Activated T-cell treated with anti-CD3 and anti-CD28 coated beads for 48 hours (primary cell): Measurements from ENCODE around the gene TECR.
"Not testable (repeated sequence)": the region's sequence is repeated elsewhere in the genome, so short reads cannot be mapped to it uniquely, and the experiment has no call there.

Experiments
- DNase-seq: peaks from one replicate; pipeline ENCODE4 v3.0.0-alpha.2; 2020; ENCODE audit warnings: low read depth

TECR gene, protein sequence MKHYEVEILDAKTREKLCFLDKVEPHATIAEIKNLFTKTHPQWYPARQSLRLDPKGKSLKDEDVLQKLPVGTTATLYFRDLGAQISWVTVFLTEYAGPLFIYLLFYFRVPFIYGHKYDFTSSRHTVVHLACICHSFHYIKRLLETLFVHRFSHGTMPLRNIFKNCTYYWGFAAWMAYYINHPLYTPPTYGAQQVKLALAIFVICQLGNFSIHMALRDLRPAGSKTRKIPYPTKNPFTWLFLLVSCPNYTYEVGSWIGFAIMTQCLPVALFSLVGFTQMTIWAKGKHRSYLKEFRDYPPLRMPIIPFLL

GRCh38 chr19:14529254-14530004 is at the start of gene TECR:
Gene TECR (plus strand): TSS chr19:14529594. CDS start chr19:14529697, 103 bp downstream.
- peak; percentile 100 for DNase-seq

DNA sequence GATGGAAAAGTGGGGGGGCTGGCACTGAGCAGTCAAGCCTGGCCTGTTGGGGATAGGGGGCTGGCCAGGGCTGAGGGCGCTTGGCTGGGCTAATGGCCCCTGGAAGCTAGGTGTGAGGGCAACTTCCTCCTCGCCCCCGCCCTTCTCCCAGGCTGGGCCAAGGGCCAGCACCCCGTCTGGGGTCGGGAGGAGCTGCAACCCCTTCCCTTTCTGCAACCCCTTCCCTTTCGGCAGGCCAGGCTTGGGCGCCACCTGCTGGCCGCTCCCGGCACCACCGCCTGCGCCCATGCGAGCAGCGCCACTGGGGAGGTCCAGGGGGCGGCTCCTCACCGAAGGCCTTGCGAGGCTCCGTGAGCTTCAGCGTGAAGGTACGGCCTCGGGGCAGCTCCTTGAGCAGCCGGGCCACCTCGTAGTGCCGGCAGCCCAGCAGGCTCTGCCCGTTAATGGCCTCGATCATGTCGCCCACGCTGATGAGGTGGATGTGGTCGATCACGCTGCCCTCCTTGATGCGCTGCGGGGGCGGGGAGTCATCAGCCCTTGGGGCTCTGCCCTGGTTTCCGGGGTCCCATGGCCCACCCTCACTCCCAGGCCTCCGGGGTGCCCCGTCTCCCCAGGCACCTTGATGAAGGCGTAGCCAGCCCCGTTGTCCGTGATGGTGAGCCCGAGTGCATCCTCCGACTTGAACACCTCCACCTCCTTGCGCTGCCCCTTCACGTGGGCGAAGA is 49.3 kb upstream of the TECR start:
- peak; percentile 75 for DNase-seq

GRCh38 chr19:14480700-14481079 is 48.7 kb upstream of the TECR start:
- DNase-seq, result no peak

DNA sequence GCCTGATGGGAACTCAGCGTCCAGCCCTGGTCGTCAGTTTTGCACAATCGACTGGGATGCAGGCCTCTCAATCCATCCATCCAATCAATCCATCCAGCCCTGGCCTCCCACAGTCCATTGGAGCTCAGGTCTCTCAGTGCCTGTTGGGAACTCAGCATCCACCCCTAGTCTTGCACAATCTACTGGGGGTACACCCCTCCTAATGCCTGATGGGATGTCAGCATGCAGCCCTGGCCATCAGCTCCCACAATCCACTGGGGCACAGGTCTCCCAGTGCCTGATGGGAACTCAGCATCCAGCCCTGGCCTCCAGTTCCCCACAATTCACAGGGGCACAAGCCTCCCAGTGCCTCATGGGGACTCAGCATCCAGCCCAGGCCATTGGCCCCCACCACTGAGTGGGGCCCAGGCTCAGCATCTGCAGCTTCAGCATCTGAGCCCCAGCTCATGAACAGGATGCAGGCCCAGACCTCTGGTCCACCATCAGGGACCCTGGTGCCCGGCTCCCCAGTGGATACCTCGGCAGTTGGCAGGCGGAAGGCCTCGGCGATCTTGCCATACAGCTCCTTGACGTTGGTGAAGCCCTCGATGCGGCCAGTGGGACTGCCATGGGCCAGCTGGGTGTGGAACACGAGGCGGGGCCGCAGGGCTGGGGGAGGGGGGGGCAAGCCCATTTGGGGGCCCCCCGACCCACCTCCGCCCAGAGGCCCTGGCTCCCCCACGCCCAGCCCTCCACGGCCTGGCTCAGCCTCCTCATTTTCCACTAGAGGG is 47.0 kb upstream of the TECR start:
- DNase-seq, result no peak

- no peak for DNase-seq
Measured at GRCh38 chr19:14487370-14488125, 41.8 kb upstream of the TECR start.

DNA sequence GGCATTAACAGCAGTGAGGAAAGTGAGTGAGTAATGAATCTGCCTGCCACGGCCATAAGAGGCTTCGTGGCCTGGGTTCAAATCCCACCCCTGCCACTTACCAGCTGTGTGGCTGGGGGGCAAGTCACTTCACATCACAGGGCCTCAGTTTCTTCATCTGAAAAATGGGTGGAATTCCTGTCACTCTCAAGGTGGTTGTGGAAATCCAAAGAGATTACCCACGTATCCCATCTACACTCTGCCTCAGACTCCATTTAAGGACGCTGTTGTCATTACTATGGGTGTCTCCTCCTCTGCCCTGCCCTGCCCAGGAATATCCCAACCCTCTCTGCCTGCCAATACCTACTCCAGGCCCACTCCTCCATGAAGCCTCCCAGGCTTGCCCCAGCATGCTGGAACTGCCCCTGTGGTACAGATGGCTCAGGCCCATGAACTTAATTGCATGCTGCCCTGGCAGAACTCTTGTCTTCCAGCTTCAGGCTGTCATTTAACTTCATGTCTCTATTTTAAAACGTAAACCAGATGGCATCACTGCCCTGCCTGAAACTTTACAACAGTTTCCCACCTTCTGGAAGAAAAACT is 36.5 kb upstream of the TECR start:
- no peak for DNase-seq

- DNase-seq, result no peak
Measured at GRCh38 chr19:14494411-14494810, 35.0 kb upstream of the TECR start.

DNA sequence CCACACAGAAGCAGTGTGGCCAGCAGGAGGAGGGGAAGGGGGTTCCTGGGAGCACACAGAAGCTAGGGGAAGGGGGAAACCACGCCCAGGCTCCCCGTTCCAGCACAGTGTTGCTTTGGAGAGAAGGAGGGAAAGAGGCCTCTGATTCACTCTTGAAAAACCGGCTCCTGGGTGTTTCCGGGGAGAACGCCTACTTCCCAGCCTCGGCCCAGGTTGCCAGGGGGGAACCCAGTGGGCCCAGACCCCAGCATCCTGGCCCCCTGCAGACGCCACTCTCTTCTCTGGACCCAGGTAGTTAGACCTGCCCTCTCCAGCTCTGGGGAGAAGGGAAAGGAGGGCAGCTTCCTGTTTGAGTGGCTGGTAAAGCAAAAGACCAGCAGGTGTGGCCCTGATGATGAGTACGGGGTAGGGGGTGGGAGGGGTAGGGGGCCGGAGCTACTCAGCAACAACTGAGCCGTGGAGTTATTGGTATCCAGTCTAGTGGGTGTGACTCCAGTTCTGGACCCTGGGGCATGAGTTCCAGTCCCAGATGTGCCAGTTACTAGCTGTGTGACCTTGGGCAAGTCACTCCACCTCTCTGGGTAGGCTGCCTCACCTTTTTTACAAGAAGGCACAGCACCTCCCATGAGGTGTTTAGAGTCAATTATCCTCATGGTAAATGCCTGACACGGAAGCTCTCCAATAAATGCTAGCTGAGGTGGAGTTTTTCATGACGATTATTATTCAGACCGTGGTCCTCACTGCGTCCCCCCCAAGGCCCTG is 34.3 kb upstream of the TECR start:
- no peak for DNase-seq

DNA sequence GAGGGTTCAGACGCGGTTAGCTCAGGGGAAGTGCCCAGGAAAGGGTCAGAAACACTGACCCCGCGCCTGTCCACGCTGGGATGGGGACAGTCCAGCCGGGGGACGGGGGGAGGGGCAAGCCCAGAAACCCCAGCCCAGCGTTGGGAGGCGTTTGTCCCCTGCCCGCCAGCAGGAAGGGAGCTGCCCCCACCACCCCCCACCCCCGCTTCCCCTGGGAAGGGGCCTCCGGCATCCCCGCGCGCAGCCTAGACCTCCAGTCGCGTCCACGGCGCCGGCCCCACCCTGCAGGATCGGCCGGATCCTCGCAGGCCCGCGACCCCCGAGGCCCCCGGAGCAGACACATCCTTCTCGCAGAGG is 33.7 kb upstream of the TECR start:
- no peak for DNase-seq

DNA sequence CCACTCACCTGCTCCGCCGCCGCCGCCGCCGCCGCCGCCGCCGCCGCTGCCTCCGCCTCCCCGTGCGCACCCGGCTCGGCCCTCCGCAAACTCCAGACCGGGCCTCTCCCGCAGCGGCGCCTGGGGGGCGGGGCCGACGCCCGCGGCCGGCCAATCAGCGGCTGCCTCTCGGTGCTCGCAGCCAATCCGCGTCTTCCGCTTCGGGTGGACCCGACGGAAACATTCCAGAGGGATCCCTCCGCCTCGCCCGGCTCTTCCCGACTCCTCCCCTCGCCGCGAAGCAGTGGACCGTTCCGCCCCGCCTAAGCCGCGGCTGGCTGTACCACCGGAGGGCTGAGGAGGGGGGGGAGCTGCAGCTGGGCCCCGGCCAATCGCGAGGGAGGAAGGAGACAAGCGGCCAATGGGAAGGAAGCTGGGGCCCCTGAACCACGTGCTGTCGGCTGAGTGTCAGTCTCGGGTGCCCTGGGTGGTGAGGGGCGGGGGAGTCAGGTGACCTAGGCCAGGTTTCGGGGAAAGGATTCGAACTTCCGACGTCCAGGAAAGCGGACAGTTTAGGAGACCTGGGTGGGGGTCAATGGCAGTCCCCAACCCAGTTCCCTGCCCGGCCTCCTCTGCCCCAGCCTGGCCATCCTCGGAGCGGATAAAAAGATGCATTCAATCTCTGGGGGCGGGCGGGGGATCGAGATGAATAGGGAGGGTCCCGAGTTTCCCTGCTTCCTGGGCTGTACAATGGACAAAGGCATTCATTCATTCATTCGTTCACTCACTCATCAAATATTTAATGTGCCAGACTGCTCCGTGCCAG is 33.2 kb upstream of the TECR start, which contains the start of gene GIPC1:
Gene GIPC1 (minus strand): TSS at position 99 of the 805 bp plus-strand sequence. CDS start 13,151 bp downstream, outside the sequence.
- DNase-seq, result peak; percentile 86

DNA sequence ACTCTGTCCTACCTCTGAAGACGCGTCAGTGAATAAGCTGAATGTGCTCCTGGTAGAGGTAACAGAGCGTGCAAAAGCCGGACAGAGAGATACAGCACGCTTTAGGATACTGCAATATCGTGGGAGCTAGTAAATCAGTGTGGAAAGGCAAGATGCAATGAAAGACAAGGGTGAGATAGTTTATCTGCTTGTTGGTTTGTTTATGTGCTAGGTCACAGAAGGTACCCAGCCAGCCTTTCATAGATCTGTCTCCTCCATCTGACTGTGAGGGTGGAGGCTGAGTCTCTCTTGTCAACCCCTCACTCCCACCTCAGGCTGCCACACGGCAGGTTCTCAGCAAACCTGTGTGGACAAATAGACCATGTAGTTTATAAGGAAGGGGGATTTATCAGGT is 32.6 kb upstream of the TECR start:
- no peak for DNase-seq

DNA sequence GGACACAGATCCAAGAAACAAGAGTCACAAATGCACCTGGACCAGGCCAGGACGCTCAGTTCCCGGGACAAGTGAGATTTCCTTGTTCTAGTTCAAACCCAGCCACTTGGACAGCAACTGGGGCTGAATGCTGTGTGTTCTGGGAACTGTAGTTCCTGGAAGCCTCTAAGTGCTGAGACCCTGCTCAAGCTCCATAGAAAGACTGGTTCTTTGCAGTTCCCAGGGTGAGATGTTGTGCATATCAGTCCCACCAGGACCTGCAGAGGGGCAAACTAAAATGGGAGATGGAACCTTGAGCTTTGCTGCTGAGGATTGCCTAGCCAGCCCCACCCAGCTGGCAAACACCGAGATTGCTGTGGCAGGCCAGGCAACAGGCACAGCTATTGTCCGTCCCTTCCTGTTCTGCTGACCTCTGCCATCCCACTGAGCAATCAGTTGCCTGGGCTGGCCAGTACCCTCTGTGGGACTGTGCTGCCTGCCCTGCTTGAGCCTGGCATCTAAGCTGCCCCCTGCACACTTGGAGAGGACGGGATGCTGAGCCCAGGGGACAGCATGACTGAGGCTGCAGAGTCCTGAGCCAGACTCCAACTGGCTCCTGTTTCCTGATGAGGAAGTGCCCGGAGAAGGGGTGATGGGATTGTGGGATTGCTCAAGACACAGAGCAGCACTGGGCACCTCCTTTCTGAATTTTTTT is 32.0 kb upstream of the TECR start:
- no peak for DNase-seq

GRCh38 chr19:14502334-14503092 is 26.9 kb upstream of the TECR start:
- DNase-seq, result no peak

DNA sequence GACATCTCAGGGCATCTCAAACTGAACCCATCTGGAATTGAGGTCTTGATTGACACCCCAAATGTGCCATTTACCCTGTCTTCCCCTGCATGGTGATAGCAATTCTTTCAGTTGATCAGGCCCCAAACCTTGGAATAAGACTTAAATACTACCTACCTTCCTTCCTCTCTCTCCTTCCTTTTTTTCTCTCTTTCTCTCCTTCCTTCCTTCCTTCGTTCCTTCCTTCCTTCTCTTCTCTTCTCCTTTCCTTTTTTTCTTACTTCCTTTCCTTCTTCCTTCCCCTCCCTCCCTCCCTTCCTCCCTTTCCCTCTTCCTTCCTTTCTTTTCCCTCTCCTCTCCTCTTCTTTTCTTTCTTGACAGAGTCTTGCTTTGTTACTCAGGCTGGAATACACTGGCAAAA is 26.1 kb upstream of the TECR start:
- DNase-seq, result no peak

DNA sequence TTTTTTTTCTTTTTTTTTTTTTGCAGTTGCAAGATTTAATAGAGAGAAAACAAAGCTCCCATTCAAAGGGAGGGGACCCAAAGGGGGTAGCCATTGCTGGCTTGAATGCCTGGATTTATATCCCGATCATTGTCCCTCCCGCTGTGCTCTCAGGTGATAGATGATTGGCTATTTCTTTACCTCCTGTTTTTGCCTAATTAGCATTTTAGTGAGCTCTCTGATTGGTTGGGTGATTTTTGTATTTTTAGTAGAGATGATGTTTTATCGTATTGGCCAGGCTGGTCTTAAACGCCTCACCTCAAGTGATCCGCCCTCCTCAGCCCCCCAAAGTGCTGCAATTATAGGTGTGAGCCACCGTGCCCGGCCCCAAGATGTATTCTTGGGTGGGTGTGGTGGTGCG is 24.8 kb upstream of the TECR start:
- DNase-seq, result not testable (repeated sequence)

- DNase-seq, result peak; percentile 79
Measured at GRCh38 chr19:14505488-14506239, 23.7 kb upstream of the TECR start.
